Measurements from ENCODE around the gene CARD10. TPM values are rescaled to one million over a fixed set of nuclear protein-coding genes. Genes with fewer than 3 reads are reported as not detected.

CARD10 gene
- total RNA-seq, 1 experiment from 2014 or later: 22.7 TPM

GRCh38 chr22:37564111-37564711 lies 45.0 kb upstream of the CARD10 start:
- POLR2A ChIA-PET: interaction anchor here (0.5 to 8.6 kb wide), 11 partner anchors 9 to 532 kb away, joined by 3 to 194 read pairs (median 4); partner anchors contain the start of gene GGA1
- no peaks in the 10 kb centered on the region for H3K9me3 Mint-ChIP-seq (ENCODE audit: unreplicated experiment)
- no peak for TF ChIP-seq CTCF (IDR thresholded peaks at IDR 0.05; ENCODE audit: unreplicated experiment)
- peak overlapping the region; percentile 33 for H3K4me3 Mint-ChIP-seq (ENCODE audit: unreplicated experiment)
- intact Hi-C loops (cut with micrococcal nuclease): loop anchor here (10.0 kb wide), 1 partner anchor 89 kb away; no protein-coding TSS in a partner anchor
- CTCF ChIA-PET: interaction anchor here (0.6 to 15.3 kb wide), 10 partner anchors 9 to 1661 kb away, joined by 3 to 667 read pairs (median 4); no protein-coding TSS in a partner anchor
- peak; percentile 35 for DNase-seq (ENCODE audit: unreplicated experiment)
- peak overlapping the region; percentile 71 for H3K27ac Mint-ChIP-seq (ENCODE audit: low read depth, unreplicated experiment)
- H3K27me3 Mint-ChIP-seq (ENCODE audit: insufficient read depth, unreplicated experiment): no peaks in the 10 kb centered on the region
- BruUV-seq (replicated peaks): no TSS peak
- peaks cover 26% of the 10 kb centered on the region for H3K4me1 Mint-ChIP-seq (ENCODE audit: insufficient read depth, unreplicated experiment)
- peaks cover 23% of the 10 kb centered on the region for H3K36me3 Mint-ChIP-seq (ENCODE audit: insufficient read depth, unreplicated experiment)

- Mint-ChIP-seq H3K9me3 (ENCODE audit: unreplicated experiment) (no peaks in the 10 kb centered on the region), H3K27ac (ENCODE audit: low read depth, unreplicated experiment) (peak overlapping the region; percentile 71), H3K4me3 (ENCODE audit: unreplicated experiment) (peak overlapping the region; percentile 81), H3K36me3 (ENCODE audit: insufficient read depth, unreplicated experiment) (peaks cover 23% of the 10 kb centered on the region), H3K27me3 (ENCODE audit: insufficient read depth, unreplicated experiment) (no peaks in the 10 kb centered on the region), H3K4me1 (ENCODE audit: insufficient read depth, unreplicated experiment) (peaks cover 26% of the 10 kb centered on the region)
- BruUV-seq (replicated peaks): no TSS peak
- ChIA-PET POLR2A (interaction anchor here (0.5 to 8.6 kb wide), 14 partner anchors 7 to 1754 kb away, joined by 3 to 194 read pairs (median 4); partner anchors contain the start of gene GGA1), CTCF (interaction anchor here (0.6 to 15.3 kb wide), 14 partner anchors 7 to 245 kb away, joined by 3 to 667 read pairs (median 4); partner anchors contain the start of gene LGALS2)
- DNase-seq (ENCODE audit: unreplicated experiment): peak; percentile 89
- intact Hi-C loops (cut with micrococcal nuclease): loop anchor here (10.0 kb wide), 1 partner anchor 89 kb away; no protein-coding TSS in a partner anchor
- TF ChIP-seq CTCF (IDR thresholded peaks at IDR 0.05; ENCODE audit: unreplicated experiment): no peak
These were observed 44.2 kb upstream of the CARD10 start for GRCh38 chr22:37563153-37564081.

GRCh38 chr22:37562049-37562875 lies 43.0 kb upstream of the CARD10 start:
- intact Hi-C loops (cut with micrococcal nuclease): loop anchor here (10.0 kb wide), 1 partner anchor 87 kb away; no protein-coding TSS in a partner anchor
- peak overlapping the region; percentile 71 for H3K27ac Mint-ChIP-seq (ENCODE audit: low read depth, unreplicated experiment)
- H3K9me3 Mint-ChIP-seq (ENCODE audit: unreplicated experiment): no peaks in the 10 kb centered on the region
- POLR2A ChIA-PET: interaction anchor here (0.6 to 8.6 kb wide), 12 partner anchors 8 to 1755 kb away, joined by 3 to 194 read pairs (median 4); partner anchors contain the start of gene GGA1
- H3K27me3 Mint-ChIP-seq (ENCODE audit: insufficient read depth, unreplicated experiment): no peaks in the 10 kb centered on the region
- no peak for TF ChIP-seq CTCF (IDR thresholded peaks at IDR 0.05; ENCODE audit: unreplicated experiment)
- H3K4me3 Mint-ChIP-seq (ENCODE audit: unreplicated experiment): peak overlapping the region; percentile 81
- BruUV-seq (replicated peaks): no TSS peak
- H3K4me1 Mint-ChIP-seq (ENCODE audit: insufficient read depth, unreplicated experiment): peaks cover 26% of the 10 kb centered on the region
- H3K36me3 Mint-ChIP-seq (ENCODE audit: insufficient read depth, unreplicated experiment): peaks cover 27% of the 10 kb centered on the region
- no peak for DNase-seq (ENCODE audit: unreplicated experiment)
- CTCF ChIA-PET: interaction anchor here (0.5 to 15.3 kb wide), 15 partner anchors 8 to 1184 kb away, joined by 3 to 667 read pairs (median 4); partner anchors contain the start of gene LGALS2
